Measurements from ENCODE around the gene ZNF664.

The ZNF664 gene

DNA sequence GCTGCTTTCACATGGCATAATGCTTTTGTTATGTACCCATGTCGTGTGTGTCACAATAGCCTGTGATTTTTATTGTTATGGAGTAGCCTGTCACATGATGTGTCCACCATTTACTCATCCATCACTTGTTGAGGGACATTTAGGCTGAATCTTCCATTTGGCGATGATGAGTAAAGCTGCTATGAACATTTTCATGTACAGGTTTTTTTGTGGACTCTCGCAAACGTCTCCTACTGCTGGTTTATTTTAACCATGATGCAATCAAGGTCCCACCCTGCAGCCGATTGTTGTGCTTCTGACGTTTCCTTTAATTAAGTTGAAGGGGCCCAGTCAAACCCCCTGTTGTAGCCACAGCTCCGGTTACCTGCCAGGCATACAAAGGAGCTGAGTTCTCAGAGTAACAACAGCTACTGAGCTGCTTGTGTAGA lies 63.2 kb downstream of the ZNF664 start:
- no peak for DNase-seq

DNA sequence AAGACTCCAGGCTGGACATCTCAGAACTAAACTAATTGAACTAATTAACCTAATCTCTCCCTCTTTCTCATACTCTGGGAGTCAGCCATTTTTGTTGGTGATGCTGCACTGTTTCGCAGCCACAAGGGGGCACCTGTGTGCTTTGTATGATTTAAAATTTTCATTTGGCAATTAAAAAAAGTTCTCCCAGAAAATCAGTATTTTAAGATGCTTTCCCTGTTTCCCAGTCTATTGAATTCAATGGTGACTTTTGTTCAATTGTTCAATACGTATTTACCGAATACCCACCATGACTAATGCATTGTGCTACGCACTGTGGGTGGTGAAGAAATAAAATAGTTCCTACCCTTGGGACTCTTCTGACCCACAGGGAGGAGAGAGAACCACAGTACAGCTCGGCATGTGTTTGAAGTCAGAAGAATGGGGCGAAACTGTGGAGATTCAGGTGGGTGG lies 63.7 kb downstream of the ZNF664 start:
- no peak for DNase-seq

GRCh38 chr12:124037331-124037730 lies 64.3 kb downstream of the ZNF664 start:
- DNase-seq = no peak

- DNase-seq = no peak
Observed at GRCh38 chr12:124039276-124039675, 66.3 kb downstream of the ZNF664 start.

- DNase-seq = no peak
Observed at GRCh38 chr12:124040291-124040690, 67.3 kb downstream of the ZNF664 start.

GRCh38 chr12:124040737-124041136 lies 67.7 kb downstream of the ZNF664 start:
- no peak for DNase-seq

DNA sequence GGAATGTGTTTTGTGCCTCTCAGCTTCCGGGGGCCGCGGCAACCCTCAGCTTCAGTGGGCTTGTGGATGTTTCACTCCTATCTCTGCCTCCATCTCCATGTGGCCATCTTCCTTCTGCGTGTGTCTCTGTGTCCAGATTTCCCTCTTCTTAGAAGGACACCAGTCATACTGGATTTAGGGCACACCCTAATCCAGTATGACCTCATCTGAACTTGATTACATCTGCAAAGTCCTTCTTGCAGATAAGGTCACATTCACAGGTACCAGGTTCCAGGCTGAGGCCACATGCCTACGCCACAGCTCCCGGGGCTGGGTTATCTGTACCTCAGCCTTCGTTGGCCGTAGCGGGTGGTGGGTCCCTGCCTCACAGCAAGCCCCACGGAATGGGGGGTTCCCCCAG lies 68.9 kb downstream of the ZNF664 start:
- DNase-seq = no peak

DNA sequence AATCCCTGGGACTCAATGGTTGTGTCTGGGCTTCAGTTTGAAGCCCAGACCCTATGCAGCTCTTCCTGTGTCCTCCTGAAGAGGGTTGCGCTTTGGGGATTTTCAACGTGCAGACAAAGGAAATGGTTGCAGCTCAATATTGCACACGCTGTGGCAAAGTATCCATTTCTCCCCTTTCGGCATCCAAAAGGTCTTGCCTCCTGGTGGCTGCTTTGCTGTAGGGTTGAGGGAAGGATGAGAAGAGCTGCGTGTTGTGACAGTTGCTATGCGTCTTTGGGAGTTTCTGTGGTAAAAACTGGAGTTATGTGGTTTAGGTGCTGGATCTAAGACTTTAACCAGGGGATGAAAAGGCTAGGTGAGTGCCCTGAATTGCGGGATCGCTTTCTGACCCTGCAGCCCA lies 71.0 kb downstream of the ZNF664 start:
- no peak for DNase-seq

DNA sequence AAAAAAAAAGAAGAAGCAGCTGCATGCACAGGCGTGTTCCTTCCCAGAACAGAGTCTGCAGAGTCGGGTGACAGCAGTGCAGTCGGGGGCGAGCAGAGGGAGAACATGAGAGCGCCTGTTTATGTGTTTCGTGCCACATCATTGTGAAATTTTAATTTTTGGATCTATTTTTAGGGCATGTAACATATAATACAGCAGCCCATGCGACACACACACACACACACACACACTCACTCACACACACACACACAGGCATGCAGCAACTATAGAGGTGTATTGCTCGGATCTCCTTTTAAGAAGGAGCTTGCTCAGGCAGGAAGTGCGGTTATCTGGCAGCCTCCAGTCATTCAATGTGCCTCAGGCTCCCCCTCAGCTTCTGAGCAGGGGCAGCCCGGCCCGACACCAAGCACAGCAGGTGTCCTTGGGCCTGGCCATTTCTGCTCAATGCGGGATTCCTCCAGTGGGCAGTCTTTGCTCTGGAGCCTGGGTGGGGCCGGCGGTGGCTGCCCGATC lies 71.8 kb downstream of the ZNF664 start:
- no peak for DNase-seq

- DNase-seq = no peak
Observed at GRCh38 chr12:124045671-124046455, 72.8 kb downstream of the ZNF664 start.

DNA sequence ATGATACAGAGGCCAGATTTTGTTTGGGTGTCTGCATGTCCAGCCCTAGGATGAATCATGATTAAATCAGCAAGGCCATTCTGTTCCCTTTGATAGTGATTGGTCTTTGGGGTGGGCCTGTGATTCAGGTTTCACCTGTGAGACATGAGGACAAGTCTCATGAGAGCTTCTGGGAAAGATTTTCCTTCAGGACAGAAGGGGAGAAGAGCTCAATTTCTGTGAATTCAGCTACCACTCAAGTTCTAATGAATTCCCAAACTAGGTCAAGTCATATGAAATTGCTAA lies 73.4 kb downstream of the ZNF664 start:
- no peak for DNase-seq

- DNase-seq = no peak
Observed at GRCh38 chr12:124047045-124047566, 74.1 kb downstream of the ZNF664 start.

- DNase-seq = no peak
Observed at GRCh38 chr12:124049451-124050094, 76.6 kb downstream of the ZNF664 start.

- DNase-seq = peak; percentile 67
Observed at GRCh38 chr12:124053851-124054250, 80.8 kb downstream of the ZNF664 start.

GRCh38 chr12:124055066-124055465 lies 82.1 kb downstream of the ZNF664 start:
- DNase-seq = no peak

DNA sequence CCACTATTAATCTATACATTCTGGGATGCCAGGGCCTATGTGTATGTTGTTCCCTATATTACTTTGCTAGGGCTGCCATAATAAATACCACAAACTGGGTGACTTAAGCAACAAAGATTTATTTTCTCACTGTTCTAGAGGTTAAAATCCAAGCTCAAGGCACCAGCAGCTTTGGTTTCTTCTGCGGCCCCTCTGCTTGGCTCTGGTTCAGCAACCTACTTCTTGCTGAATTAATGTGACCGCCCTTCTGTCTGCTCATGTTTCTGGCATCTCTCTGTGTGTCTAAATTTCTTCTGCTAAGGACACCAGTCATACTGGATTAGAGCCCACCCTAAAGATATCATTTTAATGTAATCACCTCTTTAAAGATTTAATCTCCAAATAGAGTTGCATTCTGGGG lies 84.7 kb downstream of the ZNF664 start:
- no peak for DNase-seq

DNA sequence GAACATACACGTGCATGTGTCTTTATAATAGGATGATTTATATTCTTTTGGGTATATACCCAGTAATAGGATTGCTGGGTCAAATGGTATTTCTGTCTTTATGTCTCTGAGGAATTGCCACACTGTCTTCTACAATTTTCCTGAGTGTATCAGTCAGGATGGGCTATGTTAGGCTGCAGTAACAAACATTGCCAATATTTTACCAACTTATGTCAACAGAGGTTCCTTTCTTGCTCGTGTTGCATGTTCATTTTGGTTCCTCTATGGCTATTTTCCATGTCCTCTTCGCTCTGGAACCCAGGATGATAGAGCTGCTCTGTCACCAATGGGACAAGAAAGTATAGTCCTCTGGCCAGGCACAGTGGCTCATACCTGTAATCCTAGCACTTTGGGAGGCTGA lies 86.7 kb downstream of the ZNF664 start:
- DNase-seq = no peak

All from NCI-H2029 (cell line).